Lung (tissue), 12 donors: ENCODE results near the gene IQGAP3. TPM values are rescaled to one million over a fixed set of nuclear protein-coding genes. Genes with fewer than 3 reads are reported as not detected.

ENCODE experiments used
- ATAC-seq: fragments of 200-7000 bp; cut with Tn5 transposase; one replicate; pipeline ENCODE4 v1.9.1; 2020; ENCODE audit warnings: moderate number of reproducible peaks; ENCODE audit not compliant: insufficient read depth, low FRiP score
- DNase-seq, 3 donors: peaks; one replicate each; pipeline ENCODE4 v3.0.0-alpha.2; 2013 to 2017
- H3K27ac ChIP-seq, 2 donors: one replicate each; pipeline ENCODE4 v1.5.1; 2013; ENCODE audit warnings: mild to moderate bottlenecking in 2 of 2, moderate library complexity in 2 of 2, control low read depth in 1 of 2, inconsistent platforms in 1 of 2, low read depth in 1 of 2, low read length in 1 of 2
- H3K27me3 ChIP-seq, 3 donors: one replicate each; pipeline ENCODE4 v1.5.1; 2013; ENCODE audit warnings: low read length in 2 of 3; ENCODE audit not compliant: control insufficient read depth in 3 of 3, insufficient read depth in 3 of 3
- H3K36me3 ChIP-seq, 4 donors: one replicate each; pipeline ENCODE4 v1.5.1; 2013; ENCODE audit warnings: low read length in 4 of 4, mild to moderate bottlenecking in 1 of 4, moderate library complexity in 1 of 4; ENCODE audit not compliant: control insufficient read depth in 4 of 4, insufficient read depth in 4 of 4
- H3K4me1 ChIP-seq, 5 donors: one replicate each; pipeline ENCODE4 v1.5.1; 2013; ENCODE audit warnings: low read length in 5 of 5, mild to moderate bottlenecking in 2 of 5, moderate library complexity in 1 of 5; ENCODE audit not compliant: control insufficient read depth in 5 of 5, insufficient read depth in 5 of 5
- H3K4me3 ChIP-seq: one replicate; pipeline ENCODE4 v1.5.1; 2013; ENCODE audit warnings: mild to moderate bottlenecking, control low read depth, moderate library complexity
- H3K9ac ChIP-seq, 2 donors: one replicate each; pipeline ENCODE4 v1.5.1; 2013; ENCODE audit warnings: low read length in 2 of 2, control low read depth in 1 of 2; ENCODE audit not compliant: insufficient read depth in 1 of 2
- H3K9me3 ChIP-seq, 4 donors: one replicate each; pipeline ENCODE4 v1.5.1; 2013; ENCODE audit warnings: low read length in 3 of 4, mild to moderate bottlenecking in 1 of 4, moderate library complexity in 1 of 4; ENCODE audit not compliant: control insufficient read depth in 4 of 4, insufficient read depth in 3 of 4
- CTCF ChIP-seq: IDR thresholded peaks from 2 replicates; pipeline ENCODE4 v1.5.1; 2012; ENCODE audit warnings: mild to moderate bottlenecking; ENCODE audit errors: control extremely low read depth, extremely low read depth
- WGBS, 2 donors: extraction: QIAGEN DNeasy Blood & Tissue Kit; methylation state at CpG; one replicate each; pipeline ENCODE4 v1.1.7; 2013; 5-methylcytosine and 5-hydroxymethylcytosine counted together
- polyA plus RNA-seq, 2 donors: library from polyadenylated mRNA; stranded (reverse); fragments of 200-250 nt; gene quantifications; one replicate each; pipeline ENCODE4 v1.2.1, GENCODE V29; 2013
- total RNA-seq, 2 donors: library from RNA; depleted of rRNA in 1 of 2; stranded (reverse); fragments of >200 nt in 1 of 2; gene quantifications; one replicate each; pipeline ENCODE4 v1.2.1, GENCODE V29; 2014 to 2021
- donor health status: control.
- donor health status: control.
- donor health status: Bipolar disorder and iron deficiency.
- donor health status: healthy.
- donor health status: DM: yes; HTN: yes; CAD: no.

IQGAP3 gene
- total and polyA plus RNA-seq, 4 donors: 0.42 to 3.4 (median 1.2) TPM

GRCh38 chr1:156539818-156540355, 32.5 kb downstream of the IQGAP3 start:
- WGBS, 2 donors: 38 to 72% methylated on average over 4 of the region's 4 CpGs
- no peak for TF ChIP-seq CTCF
- ATAC-seq: no peak
- Histone ChIP-seq H3K9me3 (no peaks in the 10 kb centered on the region), H3K4me1 (no peaks in the 10 kb centered on the region), H3K4me3 (no peak overlapping the region), H3K9ac (no peak overlapping the region), H3K27ac (no peak overlapping the region), H3K27me3 (no peaks in the 10 kb centered on the region), H3K36me3 (peaks cover 0 to 5% (median 0%) of the 10 kb centered on the region in 4 donors)
- no peak for DNase-seq

- H3K4me1 ChIP-seq: no peaks in the 10 kb centered on the region
- ATAC-seq (no peak), DNase-seq (no peak)
- TF ChIP-seq CTCF: no peak
- H3K9me3 ChIP-seq: no peaks in the 10 kb centered on the region
- H3K36me3 ChIP-seq: peaks cover 0 to 5% (median 2%) of the 10 kb centered on the region in 4 donors
- no peak overlapping the region for H3K27ac ChIP-seq
- H3K9ac ChIP-seq: no peak overlapping the region
- WGBS, 2 donors: 90 to 91% methylated on average over 10 of the region's 10 CpGs
- no peak overlapping the region for H3K4me3 ChIP-seq
- H3K27me3 ChIP-seq: no peaks in the 10 kb centered on the region
Measured at GRCh38 chr1:156538711-156539440, 33.5 kb downstream of the IQGAP3 start.

GRCh38 chr1:156537027-156537426, 35.3 kb downstream of the IQGAP3 start:
- WGBS, 2 donors: 93 to 96% methylated on average over 9 of the region's 9 CpGs
- ATAC-seq: no peak
- no peak overlapping the region for H3K27ac ChIP-seq
- no peaks in the 10 kb centered on the region for H3K4me1 ChIP-seq
- TF ChIP-seq CTCF: no peak
- H3K9me3 ChIP-seq: no peaks in the 10 kb centered on the region
- H3K27me3 ChIP-seq: no peaks in the 10 kb centered on the region
- no peak for DNase-seq
- no peak overlapping the region for H3K4me3 ChIP-seq
- peaks cover 0 to 16% (median 2%) of the 10 kb centered on the region in 4 donors for H3K36me3 ChIP-seq
- no peak overlapping the region for H3K9ac ChIP-seq
